Gastrocnemius medialis (tissue), 4 donors: ENCODE data around the gene SCN4B.

ENCODE experiments used
- CTCF ChIP-seq, 5 experiments: fragments of 450-650 bp in 3 of 5; fragments of 200-600 bp in 2 of 5; sonication (generic) in 2 of 5; IDR thresholded peaks in 4 of 5; conservative IDR thresholded peaks in 1 of 5; 1 replicate in 4 of 5; 2 replicates in 1 of 5; pipeline ENCODE4 v1.5.1; 2016 to 2019; ENCODE audit warnings: antibody characterized with exemption in 5 of 5, mild to moderate bottlenecking in 3 of 5, moderate library complexity in 3 of 5
- POLR2A ChIP-seq, 2 donors: fragments of 450-650 bp; IDR thresholded peaks; one replicate each; pipeline ENCODE4 v1.6.1; 2017; ENCODE audit warnings: antibody characterized with exemption in 2 of 2, mild to moderate bottlenecking in 2 of 2, moderate library complexity in 2 of 2

- TF ChIP-seq CTCF (IDR thresholded peaks at IDR 0.05 in 4 of 5, conservative IDR thresholded peaks at IDR 0.05 in 1 of 5) (no peak), POLR2A (IDR thresholded peaks at IDR 0.05) (no peak)
These were observed 45.8 kb downstream of the SCN4B start for GRCh38 chr11:118106789-118107335.
